Measurements from ENCODE around the gene TBC1D9B.

Gene TBC1D9B

GRCh38 chr5:179887802-179888201, 19.9 kb downstream of the TBC1D9B start:
- intact Hi-C loops (cut with DNase I), result no loop called here
- peak in 2 of 10 donors; percentile 30 to 70 for DNase-seq

GRCh38 chr5:179887095-179887494, 20.6 kb downstream of the TBC1D9B start:
- intact Hi-C loops (cut with DNase I), result no loop called here
- peak in 2 of 10 donors; percentile 31 to 32 for DNase-seq

- peak in 1 of 10 donors; percentile 39 for DNase-seq
- intact Hi-C loops (cut with DNase I), result no loop called here
Measured at GRCh38 chr5:179886190-179886911, 21.3 kb downstream of the TBC1D9B start.

GRCh38 chr5:179885491-179886090, 22.1 kb downstream of the TBC1D9B start:
- DNase-seq, result peak in 1 of 10 donors; percentile 51

GRCh38 chr5:179883163-179883562, 24.5 kb downstream of the TBC1D9B start:
- DNase-seq, result no peak
- intact Hi-C loops (cut with DNase I), result no loop called here

More at GRCh38 chr5:179885491-179886090, 22.1 kb downstream of the TBC1D9B start:
- intact Hi-C loops (cut with DNase I), result no loop called here

- no peak for DNase-seq
- intact Hi-C loops (cut with DNase I), result no loop called here
Measured at GRCh38 chr5:179882338-179882737, 25.4 kb downstream of the TBC1D9B start.

GRCh38 chr5:179880848-179881590, 26.7 kb downstream of the TBC1D9B start:
- intact Hi-C loops (cut with DNase I), result no loop called here
- DNase-seq, result peak in 2 of 10 donors; percentile 49 to 60

- intact Hi-C loops (cut with DNase I), result no loop called here
- DNase-seq, result peak in 2 of 10 donors; percentile 29 to 59
Measured at GRCh38 chr5:179880066-179880650, 27.5 kb downstream of the TBC1D9B start.

GRCh38 chr5:179879690-179880010, 28.0 kb downstream of the TBC1D9B start:
- intact Hi-C loops (cut with DNase I), result no loop called here

GRCh38 chr5:179879003-179879689, 28.6 kb downstream of the TBC1D9B start:
- intact Hi-C loops (cut with DNase I), result no loop called here
- peak in 2 of 10 donors; percentile 66 to 68 for DNase-seq

More at GRCh38 chr5:179879690-179880010, 28.0 kb downstream of the TBC1D9B start:
- DNase-seq, result peak in 1 of 10 donors; percentile 65

GRCh38 chr5:179878222-179879002, 29.3 kb downstream of the TBC1D9B start:
- peak in 2 of 10 donors; percentile 37 to 64 for DNase-seq
- intact Hi-C loops (cut with DNase I), result no loop called here

GRCh38 chr5:179876610-179876952, 31.1 kb downstream of the TBC1D9B start:
- intact Hi-C loops (cut with DNase I), result no loop called here
- DNase-seq, result no peak

GRCh38 chr5:179875741-179876609, 31.7 kb downstream of the TBC1D9B start:
- intact Hi-C loops (cut with DNase I), result no loop called here
- peak in 2 of 10 donors; percentile 27 to 62 for DNase-seq

- DNase-seq, result peak in 2 of 10 donors; percentile 65 to 74
Measured at GRCh38 chr5:179874536-179875292, 33.0 kb downstream of the TBC1D9B start.

GRCh38 chr5:179874136-179874535, 33.6 kb downstream of the TBC1D9B start:
- peak in 2 of 10 donors; percentile 30 to 35 for DNase-seq
- intact Hi-C loops (cut with DNase I), result no loop called here

More at GRCh38 chr5:179874536-179875292, 33.0 kb downstream of the TBC1D9B start:
- intact Hi-C loops (cut with DNase I), result no loop called here

- peak in 2 of 10 donors; percentile 16 to 34 for DNase-seq
- intact Hi-C loops (cut with DNase I), result no loop called here
Measured at GRCh38 chr5:179873588-179874110, 34.0 kb downstream of the TBC1D9B start.

GRCh38 chr5:179872828-179873575, 34.7 kb downstream of the TBC1D9B start:
- intact Hi-C loops (cut with DNase I), result no loop called here
- DNase-seq, result peak in 1 of 10 donors; percentile 15

All from posterior cingulate gyrus (tissue), 11 donors.